Measurements from ENCODE around the gene ABCC6.
"Not testable (repeated sequence)": the region's sequence is repeated elsewhere in the genome, so short reads cannot be mapped to it uniquely, and the experiment has no call there.

ABCC6 gene

GRCh38 chr16:16186820-16187219, 36.5 kb downstream of the ABCC6 start:
- DNase-seq = no peak

GRCh38 chr16:16185095-16185494, 38.2 kb downstream of the ABCC6 start:
- DNase-seq = no peak

- no peak for DNase-seq
These were observed 38.7 kb downstream of the ABCC6 start for GRCh38 chr16:16184594-16184993.

- no peak for DNase-seq
These were observed 39.7 kb downstream of the ABCC6 start for GRCh38 chr16:16183562-16183961.

GRCh38 chr16:16182918-16183317, 40.4 kb downstream of the ABCC6 start:
- DNase-seq = no peak

- not testable (repeated sequence) for DNase-seq
These were observed 41.5 kb downstream of the ABCC6 start for GRCh38 chr16:16181748-16182147.

GRCh38 chr16:16178455-16179162, 44.7 kb downstream of the ABCC6 start:
- DNase-seq = no peak

- DNase-seq = no peak
These were observed 47.0 kb downstream of the ABCC6 start for GRCh38 chr16:16176328-16176727.

GRCh38 chr16:16175296-16175695, 48.0 kb downstream of the ABCC6 start:
- DNase-seq = no peak

GRCh38 chr16:16172991-16173390, 50.3 kb downstream of the ABCC6 start:
- no peak for DNase-seq

GRCh38 chr16:16171332-16171919, 51.9 kb downstream of the ABCC6 start:
- DNase-seq = no peak

GRCh38 chr16:16169615-16170014, 53.7 kb downstream of the ABCC6 start:
- no peak for DNase-seq

- DNase-seq = no peak
These were observed 54.9 kb downstream of the ABCC6 start for GRCh38 chr16:16168431-16168830.

GRCh38 chr16:16167927-16168326, 55.4 kb downstream of the ABCC6 start:
- DNase-seq = no peak

GRCh38 chr16:16166949-16167348, 56.3 kb downstream of the ABCC6 start:
- DNase-seq = no peak

GRCh38 chr16:16166085-16166484, 57.2 kb downstream of the ABCC6 start:
- no peak for DNase-seq

GRCh38 chr16:16164243-16164642, 59.1 kb downstream of the ABCC6 start:
- no peak for DNase-seq

GRCh38 chr16:16163571-16163970, 59.7 kb downstream of the ABCC6 start:
- no peak for DNase-seq

GRCh38 chr16:16163109-16163508, 60.2 kb downstream of the ABCC6 start:
- DNase-seq = no peak

GRCh38 chr16:16162591-16162990, 60.7 kb downstream of the ABCC6 start:
- DNase-seq = no peak

- DNase-seq = not testable (repeated sequence)
These were observed 61.5 kb downstream of the ABCC6 start for GRCh38 chr16:16161840-16162239.

- DNase-seq = no peak
These were observed 62.0 kb downstream of the ABCC6 start for GRCh38 chr16:16161319-16161718.

- DNase-seq = no peak
These were observed 63.6 kb downstream of the ABCC6 start for GRCh38 chr16:16159662-16160061.

GRCh38 chr16:16158741-16159374, 64.4 kb downstream of the ABCC6 start:
- DNase-seq = no peak
